H1 (cell line): ENCODE data around the gene COL5A1. TPM values are rescaled to one million over a fixed set of nuclear protein-coding genes. Genes with fewer than 3 reads are reported as not detected.
A peak's percentile ranks its signal among the peaks of the same experiment; 100 is the strongest.

Source experiments
- CTCF ChIA-PET: fragments of 300-600 bp; sonication (Branson Sonifier 250); formaldehyde crosslinking; loops from one replicate; lab custom pipeline; 2021; ENCODE audit not compliant: partially characterized antibody; lab: Charles Lee
- POLR2A ChIA-PET: fragments of 300-600 bp; sonication (Branson Sonifier 250); formaldehyde crosslinking; loops from one replicate; lab custom pipeline; 2021; ENCODE audit warnings: inconsistent platforms; ENCODE audit not compliant: partially characterized antibody; lab: Charles Lee
- DNase-seq, 2 experiments: peaks; one replicate each; pipeline versions ENCODE4 v3.0.0 to v3.0.0-alpha.2; 2010 to 2022; ENCODE audit warnings: low spot score in 2 of 2, low read depth in 1 of 2, mixed read lengths in 1 of 2
- FAIRE-seq: peaks from 2 replicates; lab custom pipeline; 2011; peaks lifted over from hg19 to GRCh38; lab: Jason Lieb, UNC
- H2AFZ ChIP-seq: 2 replicates; pipeline ENCODE4 v1.8.1; 2012; ENCODE audit warnings: low read length, inconsistent platforms
- H2AK5ac ChIP-seq: 2 replicates; pipeline ENCODE4 v1.6.1; 2013; ENCODE audit warnings: low read depth, low read length
- H2BK120ac ChIP-seq: replicated peaks from 2 replicates; pipeline ENCODE3; 2013; ENCODE audit warnings: low read depth, low read length, inconsistent platforms
- H2BK12ac ChIP-seq: 2 replicates; pipeline ENCODE4 v1.6.1; 2013; ENCODE audit warnings: low read depth, low read length
- H2BK15ac ChIP-seq: 2 replicates; pipeline ENCODE4 v1.6.1; 2013; ENCODE audit warnings: low read length
- H2BK20ac ChIP-seq: 2 replicates; pipeline ENCODE4 v1.6.1; 2013; ENCODE audit warnings: low read length
- H2BK5ac ChIP-seq: 2 replicates; pipeline ENCODE4 v1.6.1; 2013; ENCODE audit warnings: low read depth, low read length
- H3K14ac ChIP-seq: 2 replicates; pipeline ENCODE4 v1.6.1; 2013; ENCODE audit warnings: inconsistent platforms; ENCODE audit not compliant: insufficient read length
- H3K18ac ChIP-seq: 2 replicates; pipeline ENCODE4 v1.6.1; 2013; ENCODE audit warnings: low read length; ENCODE audit errors: extremely low read depth
- H3K23ac ChIP-seq: 2 replicates; pipeline ENCODE4 v1.6.1; 2013; ENCODE audit warnings: inconsistent platforms; ENCODE audit not compliant: insufficient read length
- H3K23me2 ChIP-seq: 2 replicates; pipeline ENCODE4 v1.6.1; 2013; ENCODE audit warnings: low read depth, low read length
- H3K27ac ChIP-seq: 2 replicates; pipeline ENCODE4 v1.6.1; 2011; ENCODE audit warnings: low read depth, low read length, inconsistent platforms
- H3K27me3 ChIP-seq, 4 experiments: replicated peaks in 1 of 4; 1 replicate in 1 of 4; 2 replicates in 3 of 4; pipeline versions ENCODE4 v1.6.1 to v1.8.1; 2011 to 2013; ENCODE audit warnings: low read length in 3 of 4, mild to moderate bottlenecking in 3 of 4, inconsistent platforms in 2 of 4, mixed read lengths in 2 of 4, moderate library complexity in 1 of 4; ENCODE audit not compliant: control insufficient read depth in 3 of 4, insufficient read depth in 3 of 4; ENCODE audit errors: extremely low read depth in 1 of 4
- H3K36me3 ChIP-seq, 4 experiments: 2 replicates each; pipeline versions ENCODE4 v1.6.1 to v1.8.1; 2011 to 2013; ENCODE audit warnings: mild to moderate bottlenecking in 4 of 4, low read length in 3 of 4, moderate library complexity in 2 of 4, control low read depth in 1 of 4, inconsistent platforms in 1 of 4; ENCODE audit not compliant: insufficient read depth in 4 of 4, control insufficient read depth in 2 of 4
- H3K4ac ChIP-seq: replicated peaks from 2 replicates; pipeline ENCODE3; 2013; ENCODE audit warnings: low read length, low read depth, mixed read lengths, inconsistent platforms; ENCODE audit not compliant: insufficient read length
- H3K4me1 ChIP-seq, 4 experiments: replicated peaks in 1 of 4; 1 replicate in 1 of 4; 2 replicates in 3 of 4; pipeline versions ENCODE4 v1.6.1 to v1.8.1; 2011 to 2013; ENCODE audit warnings: low read length in 3 of 4, inconsistent platforms in 2 of 4, mixed read lengths in 1 of 4; ENCODE audit not compliant: insufficient read depth in 4 of 4, control insufficient read depth in 3 of 4
- H3K4me2 ChIP-seq, 2 experiments: 2 replicates each; pipeline versions ENCODE4 v1.6.1 to v1.8.1; 2011 to 2013; ENCODE audit warnings: low read depth in 2 of 2, low read length in 2 of 2, control low read depth in 1 of 2, inconsistent platforms in 1 of 2, mild to moderate bottlenecking in 1 of 2; ENCODE audit not compliant: insufficient read depth in 1 of 2
- H3K4me3 ChIP-seq, 4 experiments: fragments of 200-600, 300-600 bp in 1 of 4; sonication (generic), shearing (Covaris generic), sonication (Bioruptor Twin) in 1 of 4; 2 replicates each; pipeline versions ENCODE4 v1.5.1 to v1.8.1; 2011 to 2016; ENCODE audit warnings: low read length in 4 of 4, low read depth in 3 of 4, control low read depth in 2 of 4, inconsistent platforms in 2 of 4, mild to moderate bottlenecking in 2 of 4, mixed read lengths in 1 of 4, moderate library complexity in 1 of 4; ENCODE audit not compliant: insufficient read depth in 2 of 4; ENCODE audit errors: extremely low read depth in 1 of 4
- H3K56ac ChIP-seq: replicated peaks from 2 replicates; pipeline ENCODE3; 2013; ENCODE audit warnings: low read depth, mild to moderate bottlenecking, mixed read lengths, low read length, inconsistent platforms; ENCODE audit not compliant: insufficient read length
- H3K79me1 ChIP-seq: 2 replicates; pipeline ENCODE4 v1.6.1; 2013; ENCODE audit warnings: low read depth, low read length, control low read depth
- H3K79me2 ChIP-seq, 2 experiments: 2 replicates each; pipeline versions ENCODE4 v1.6.1 to v1.8.1; 2012 to 2013; ENCODE audit warnings: low read length in 2 of 2, mild to moderate bottlenecking in 2 of 2, inconsistent platforms in 1 of 2; ENCODE audit not compliant: insufficient read depth in 2 of 2, control insufficient read depth in 1 of 2
- H3K9ac ChIP-seq, 4 experiments: replicated peaks in 1 of 4; 1 replicate in 1 of 4; 2 replicates in 3 of 4; pipeline versions ENCODE4 v1.6.1 to v1.8.1; 2011 to 2013; ENCODE audit warnings: low read depth in 3 of 4, low read length in 3 of 4, control low read depth in 2 of 4, mild to moderate bottlenecking in 2 of 4, moderate library complexity in 2 of 4, inconsistent platforms in 1 of 4; ENCODE audit errors: extremely low read depth in 1 of 4
- H3K9me3 ChIP-seq, 2 experiments: 2 replicates each; pipeline versions ENCODE4 v1.6.1 to v1.8.1; 2012 to 2013; ENCODE audit warnings: mild to moderate bottlenecking in 2 of 2, moderate library complexity in 2 of 2, control low read depth in 1 of 2, inconsistent platforms in 1 of 2, low read depth in 1 of 2, low read length in 1 of 2, mixed read lengths in 1 of 2; ENCODE audit not compliant: insufficient read depth in 2 of 2
- H4K20me1 ChIP-seq, 2 experiments: replicated peaks in 1 of 2; 2 replicates each; pipeline versions ENCODE3 to v1.8.1; 2011 to 2013; ENCODE audit warnings: inconsistent platforms in 2 of 2, low read length in 2 of 2, mild to moderate bottlenecking in 1 of 2; ENCODE audit not compliant: insufficient read depth in 2 of 2, control insufficient read depth in 1 of 2
- H4K5ac ChIP-seq: 2 replicates; pipeline ENCODE4 v1.6.1; 2013; ENCODE audit warnings: low read length, low read depth, mixed read lengths, inconsistent platforms; ENCODE audit not compliant: insufficient read length
- H4K8ac ChIP-seq: 2 replicates; pipeline ENCODE4 v1.8.0; 2013; ENCODE audit warnings: mild to moderate bottlenecking, moderate library complexity, low read length, inconsistent platforms; ENCODE audit not compliant: insufficient read depth; ENCODE audit errors: extremely low read depth
- H4K91ac ChIP-seq: replicated peaks from 2 replicates; pipeline ENCODE3; 2013; ENCODE audit warnings: low read length, mixed read lengths, inconsistent platforms; ENCODE audit not compliant: insufficient read length
- BCL11A ChIP-seq, 2 experiments: IDR thresholded peaks; one replicate each; pipeline ENCODE4 v1.6.1; 2011; ENCODE audit warnings: low read depth in 2 of 2, low read length in 2 of 2, mild to moderate bottlenecking in 2 of 2
- CHD1 ChIP-seq: IDR thresholded peaks from 2 replicates; pipeline ENCODE4 v1.6.1; 2012; ENCODE audit warnings: low read depth, low read length, improper control_type of control experiment
- CREB1 ChIP-seq: IDR thresholded peaks from 2 replicates; pipeline ENCODE4 v1.6.1; 2012; ENCODE audit warnings: inconsistent platforms
- SIX5 ChIP-seq: IDR thresholded peaks from 2 replicates; pipeline ENCODE4 v1.6.1; 2011; ENCODE audit warnings: mild to moderate bottlenecking, low read depth, low read length
- TAF1 ChIP-seq: IDR thresholded peaks from 2 replicates; pipeline ENCODE4 v1.6.1; 2011; ENCODE audit warnings: mild to moderate bottlenecking, low read depth, low read length
- WGBS, 2 experiments: shearing (Covaris generic) in 1 of 2; methylation state at CpG; one replicate each; pipeline versions ENCODE4 v1.1.6 to v1.1.7; 2013 to 2015; ENCODE audit warnings: low lambda C conversion rate in 2 of 2, mixed read lengths in 2 of 2, inconsistent platforms in 1 of 2, low coverage in 1 of 2, missing lambda C conversion rate in 1 of 2; ENCODE audit not compliant: insufficient replicate concordance in 2 of 2, insufficient coverage in 1 of 2, insufficient read length in 1 of 2; ENCODE audit errors: extremely low coverage in 1 of 2, missing lambda C conversion rate in 1 of 2; 5-methylcytosine and 5-hydroxymethylcytosine counted together
- polyA plus RNA-seq, 7 experiments: library from polyadenylated mRNA; depleted of rRNA in 3 of 7; stranded (reverse) in 5 of 7; unstranded in 2 of 7; fragments of >200 nt in 5 of 7; fragments of 200-250 nt in 2 of 7; gene quantifications; 1 replicate in 5 of 7; 2 replicates in 1 of 7; 4 replicates in 1 of 7; pipeline versions ENCODE4 v1.2.1 to v1.2.3, GENCODE V29; 2011 to 2013; ENCODE audit warnings: missing spikeins in 2 of 7, mixed read lengths in 2 of 7
- total RNA-seq: library from RNA; stranded (reverse); fragmentation: NEBNext Ultra II Directional; extraction: Animal tissue kit (Norgen Biotek cat#: 25700); gene quantifications from 2 replicates; pipeline ENCODE4 v1.2.1, GENCODE V29; 2021
- TF ChIP-seq, protein P1 (sequence below): IDR thresholded peaks from 2 replicates; pipeline ENCODE4 v1.6.1; 2011; ENCODE audit warnings: low read depth, mild to moderate bottlenecking, low read length; ENCODE audit not compliant: insufficient read depth
- TF ChIP-seq, protein P2 (sequence below), 3 experiments: IDR thresholded peaks; 1 replicate in 2 of 3; 2 replicates in 1 of 3; pipeline versions ENCODE4 v1.5.1 to v1.6.1; 2011; ENCODE audit warnings: low read length in 3 of 3, mild to moderate bottlenecking in 3 of 3, inconsistent platforms in 2 of 3, low read depth in 1 of 3, moderate library complexity in 1 of 3; ENCODE audit not compliant: insufficient read depth in 1 of 3; ENCODE audit errors: control extremely low read depth in 1 of 3
- TF ChIP-seq, protein P3 (sequence below): IDR thresholded peaks from 2 replicates; pipeline ENCODE4 v1.6.1; 2012; ENCODE audit warnings: low read length, inconsistent platforms
- TF ChIP-seq, protein P4 (sequence below): IDR thresholded peaks from 2 replicates; pipeline ENCODE4 v1.6.1; 2012; ENCODE audit warnings: inconsistent platforms

The COL5A1 gene
- total and polyA plus RNA-seq, 2 of the 8 experiments (the other 6 are each of a cell fraction or from before 2014, with no cell fraction given), result 3.8 to 12.0 TPM

DNA sequence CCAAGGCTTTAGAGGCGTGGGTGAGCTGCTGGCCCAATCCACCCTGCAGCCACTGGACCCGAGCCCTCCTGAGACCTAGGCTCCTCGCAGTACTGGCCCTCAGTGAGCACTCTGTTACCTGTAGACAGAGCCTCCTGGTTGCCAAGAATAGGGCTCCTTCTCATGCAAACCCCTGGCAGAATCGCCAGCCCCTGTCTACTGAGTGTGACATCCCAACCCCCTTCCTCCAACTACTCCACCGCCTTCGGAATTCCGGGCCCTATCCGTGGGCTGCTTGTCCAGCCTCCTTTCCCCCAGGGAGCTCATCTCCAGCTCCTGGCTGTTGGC is 23.8 kb upstream of the COL5A1 start:
- Histone ChIP-seq H3K9me3 (peaks cover 0 to 6% of the 10 kb centered on the region in 2 experiments; a peak in 2 of 4 replicates), H3K23me2 (peaks cover 2% of the 10 kb centered on the region; the same call in 1 of the 2 replicates), H3K79me2 (no peaks in the 10 kb centered on the region), H3K9ac (no peak overlapping the region), H3K4me3 (no peak overlapping the region), H2BK12ac (no peak overlapping the region), H3K36me3 (no peaks in the 10 kb centered on the region; a peak in 1 of 8 replicates), H3K4me2 (no peak overlapping the region), H3K4me1 (peaks cover 0 to under 1% (median 0%) of the 10 kb centered on the region in 4 experiments; a peak in 1 of 7 replicates), H2AFZ (no peak overlapping the region; the same call in 1 of the 2 replicates), H3K79me1 (no peaks in the 10 kb centered on the region), H2BK5ac (no peak overlapping the region), H4K8ac (peak overlapping the region; percentile 15; the same call in 1 of the 2 replicates), H3K56ac (no peak overlapping the region), H2BK20ac (no peak overlapping the region), H4K5ac (no peak overlapping the region), H4K20me1 (no peaks in the 10 kb centered on the region), H3K23ac (no peak overlapping the region), H2AK5ac (no peak overlapping the region), H4K91ac (no peak overlapping the region), H2BK120ac (no peak overlapping the region), H3K27ac (no peak overlapping the region), H2BK15ac (no peak overlapping the region), H3K14ac (no peak overlapping the region), H3K4ac (no peak overlapping the region), H3K27me3 (no peaks in the 10 kb centered on the region), H3K18ac (no peak overlapping the region)
- FAIRE-seq (no peak), DNase-seq (no peak)
- ChIA-PET CTCF (interaction anchor here (1.0 kb wide), 1 partner anchor 22 kb away, joined by 3 read pairs; no protein-coding TSS in a partner anchor), POLR2A (no interaction called here)
- 90% methylated on average over 8 of the region's 8 CpGs; no CpG with 5 or more reads in 1 of the 2 experiments for WGBS, 2 experiments
- TF ChIP-seq, protein P1, sequence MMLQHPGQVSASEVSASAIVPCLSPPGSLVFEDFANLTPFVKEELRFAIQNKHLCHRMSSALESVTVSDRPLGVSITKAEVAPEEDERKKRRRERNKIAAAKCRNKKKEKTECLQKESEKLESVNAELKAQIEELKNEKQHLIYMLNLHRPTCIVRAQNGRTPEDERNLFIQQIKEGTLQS, result no peak
- no peak for TF ChIP-seq CHD1
- TF ChIP-seq, protein P2, sequence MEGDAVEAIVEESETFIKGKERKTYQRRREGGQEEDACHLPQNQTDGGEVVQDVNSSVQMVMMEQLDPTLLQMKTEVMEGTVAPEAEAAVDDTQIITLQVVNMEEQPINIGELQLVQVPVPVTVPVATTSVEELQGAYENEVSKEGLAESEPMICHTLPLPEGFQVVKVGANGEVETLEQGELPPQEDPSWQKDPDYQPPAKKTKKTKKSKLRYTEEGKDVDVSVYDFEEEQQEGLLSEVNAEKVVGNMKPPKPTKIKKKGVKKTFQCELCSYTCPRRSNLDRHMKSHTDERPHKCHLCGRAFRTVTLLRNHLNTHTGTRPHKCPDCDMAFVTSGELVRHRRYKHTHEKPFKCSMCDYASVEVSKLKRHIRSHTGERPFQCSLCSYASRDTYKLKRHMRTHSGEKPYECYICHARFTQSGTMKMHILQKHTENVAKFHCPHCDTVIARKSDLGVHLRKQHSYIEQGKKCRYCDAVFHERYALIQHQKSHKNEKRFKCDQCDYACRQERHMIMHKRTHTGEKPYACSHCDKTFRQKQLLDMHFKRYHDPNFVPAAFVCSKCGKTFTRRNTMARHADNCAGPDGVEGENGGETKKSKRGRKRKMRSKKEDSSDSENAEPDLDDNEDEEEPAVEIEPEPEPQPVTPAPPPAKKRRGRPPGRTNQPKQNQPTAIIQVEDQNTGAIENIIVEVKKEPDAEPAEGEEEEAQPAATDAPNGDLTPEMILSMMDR (IDR thresholded peaks at IDR 0.05; ENCODE audit: control extremely low read depth in 1 of 3, insufficient read depth in 1 of 3, low read depth in 1 of 3, low read length in 3 of 3), result no peak
- TF ChIP-seq SIX5, result no peak
- TF ChIP-seq TAF1, result no peak
- TF ChIP-seq CREB1, result no peak
- no peak for TF ChIP-seq BCL11A (IDR thresholded peaks at IDR 0.05; ENCODE audit: low read depth in 2 of 2, low read length in 2 of 2)
- TF ChIP-seq, protein P3, sequence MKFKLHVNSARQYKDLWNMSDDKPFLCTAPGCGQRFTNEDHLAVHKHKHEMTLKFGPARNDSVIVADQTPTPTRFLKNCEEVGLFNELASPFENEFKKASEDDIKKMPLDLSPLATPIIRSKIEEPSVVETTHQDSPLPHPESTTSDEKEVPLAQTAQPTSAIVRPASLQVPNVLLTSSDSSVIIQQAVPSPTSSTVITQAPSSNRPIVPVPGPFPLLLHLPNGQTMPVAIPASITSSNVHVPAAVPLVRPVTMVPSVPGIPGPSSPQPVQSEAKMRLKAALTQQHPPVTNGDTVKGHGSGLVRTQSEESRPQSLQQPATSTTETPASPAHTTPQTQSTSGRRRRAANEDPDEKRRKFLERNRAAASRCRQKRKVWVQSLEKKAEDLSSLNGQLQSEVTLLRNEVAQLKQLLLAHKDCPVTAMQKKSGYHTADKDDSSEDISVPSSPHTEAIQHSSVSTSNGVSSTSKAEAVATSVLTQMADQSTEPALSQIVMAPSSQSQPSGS, result no peak
- TF ChIP-seq, protein P4, sequence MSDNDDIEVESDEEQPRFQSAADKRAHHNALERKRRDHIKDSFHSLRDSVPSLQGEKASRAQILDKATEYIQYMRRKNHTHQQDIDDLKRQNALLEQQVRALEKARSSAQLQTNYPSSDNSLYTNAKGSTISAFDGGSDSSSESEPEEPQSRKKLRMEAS, result no peak
